Hematopoietic multipotent progenitor cell treated with erythropoietin and hydrocortisone succinate and interleukin-3 and kit ligand, for 4 days (in vitro differentiated cells): Measurements from ENCODE around the gene ZNHIT2.

Source experiments
- DNase-seq: peaks from one replicate; pipeline ENCODE4 v3.0.0-alpha.2; 2015

The ZNHIT2 gene

DNA sequence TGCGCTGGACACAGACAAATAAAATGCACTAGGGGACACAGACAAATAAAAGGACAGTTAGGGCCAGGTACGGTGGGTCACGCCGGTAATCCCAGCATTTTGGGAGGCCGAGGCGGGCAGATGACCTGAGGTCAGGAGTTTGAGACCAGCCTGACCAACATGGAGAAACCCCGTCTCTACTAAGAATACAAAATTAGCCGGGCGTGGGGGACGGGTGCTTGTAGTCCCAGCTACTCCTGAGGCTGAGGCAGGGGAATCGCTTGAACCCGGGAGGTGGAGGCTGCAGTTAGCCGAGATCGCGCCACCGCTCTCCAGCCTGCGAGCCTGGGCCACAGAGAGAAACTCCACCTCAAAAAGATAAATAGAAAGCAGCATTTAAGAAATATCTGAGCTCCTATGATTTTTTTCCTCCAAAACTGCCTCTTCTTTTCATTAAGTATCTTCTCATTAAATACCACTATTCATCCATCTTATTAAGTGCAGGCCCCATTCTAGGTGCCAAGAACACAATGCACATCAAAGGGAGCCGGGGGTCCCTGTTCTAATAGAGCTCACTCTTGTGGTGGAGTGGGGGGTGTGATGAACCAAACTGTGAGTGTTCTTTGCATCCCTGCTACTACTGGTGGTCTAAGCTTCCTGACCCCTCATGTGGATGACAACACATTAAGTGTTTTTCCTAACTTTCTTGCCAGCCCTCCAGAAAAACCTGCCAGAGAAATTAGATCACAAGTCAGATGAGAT is 766 bp upstream of the ZNHIT2 start:
- DNase-seq = no peak

DNA sequence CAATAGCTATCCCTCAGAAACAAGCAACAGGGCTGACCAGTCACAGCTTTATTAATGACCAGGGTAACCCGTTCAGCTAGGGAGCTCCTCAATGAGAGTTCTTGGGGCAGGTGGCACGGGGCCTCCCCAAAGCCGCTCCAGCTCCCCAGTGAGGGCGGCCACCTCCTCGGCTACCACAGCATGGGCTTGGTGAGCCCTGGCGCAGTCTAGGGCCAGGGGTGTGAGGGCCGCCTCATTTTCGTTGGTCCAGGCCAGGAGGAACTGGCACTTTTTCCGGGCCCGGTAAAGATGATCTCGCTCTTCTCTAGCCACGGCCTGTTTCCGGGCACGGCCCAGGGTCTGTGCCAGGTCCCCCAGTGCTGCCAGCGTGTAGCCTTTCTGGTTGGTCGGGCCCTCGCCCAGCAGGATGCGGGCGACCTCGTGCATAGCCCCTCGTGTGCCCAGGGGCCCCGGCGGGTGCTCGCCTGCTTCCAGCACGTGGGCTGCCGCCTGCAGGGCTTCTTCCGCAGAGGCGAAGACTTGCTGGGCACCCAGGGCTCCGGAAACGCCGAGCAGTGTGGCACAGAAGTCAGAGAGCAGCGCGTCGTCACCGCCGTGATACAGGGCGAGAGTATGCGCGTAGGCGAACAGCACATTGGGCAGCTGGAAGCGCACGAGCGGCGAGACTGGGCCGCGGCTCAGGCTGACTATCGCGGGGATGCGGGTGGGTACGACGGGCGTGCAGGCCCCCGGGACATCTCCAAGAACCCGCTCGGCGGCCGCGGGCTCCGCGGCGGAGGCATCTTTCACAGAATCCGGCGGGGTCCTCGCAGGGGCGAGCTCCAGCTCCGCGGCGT is 913 bp downstream of the ZNHIT2 start:
- DNase-seq = peak; percentile 74

DNA sequence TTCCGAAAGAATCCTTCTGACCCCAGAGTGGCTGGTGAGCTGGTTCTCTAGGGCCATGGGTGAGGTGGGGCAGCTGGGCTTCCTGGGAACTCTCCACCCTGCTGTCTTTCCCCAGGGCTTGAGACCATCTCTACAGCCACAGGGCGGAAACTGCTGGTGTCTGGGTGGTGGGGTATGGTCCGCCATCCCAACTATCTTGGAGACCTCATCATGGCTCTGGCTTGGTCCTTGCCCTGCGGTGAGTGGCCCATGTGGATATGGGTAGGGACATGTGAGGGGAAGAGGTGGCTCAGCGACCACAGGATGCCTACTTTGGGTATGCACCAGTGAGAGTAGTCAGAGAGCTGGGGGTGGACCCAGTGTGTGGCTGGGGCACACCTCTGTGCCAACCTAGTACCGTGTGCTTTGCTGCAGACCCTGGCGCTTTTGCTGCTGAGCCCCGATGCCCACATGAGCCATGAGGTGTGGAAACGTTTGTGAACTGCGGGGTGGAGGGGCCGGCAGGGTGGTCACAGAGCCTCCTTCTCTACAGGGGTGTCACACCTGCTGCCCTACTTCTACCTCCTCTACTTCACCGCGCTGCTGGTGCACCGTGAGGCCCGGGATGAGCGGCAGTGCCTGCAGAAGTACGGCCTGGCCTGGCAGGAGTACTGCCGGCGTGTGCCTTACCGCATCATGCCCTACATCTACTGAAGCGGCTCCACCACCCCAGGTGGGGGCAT is 2.0 kb downstream of the ZNHIT2 start:
- no peak for DNase-seq

DNA sequence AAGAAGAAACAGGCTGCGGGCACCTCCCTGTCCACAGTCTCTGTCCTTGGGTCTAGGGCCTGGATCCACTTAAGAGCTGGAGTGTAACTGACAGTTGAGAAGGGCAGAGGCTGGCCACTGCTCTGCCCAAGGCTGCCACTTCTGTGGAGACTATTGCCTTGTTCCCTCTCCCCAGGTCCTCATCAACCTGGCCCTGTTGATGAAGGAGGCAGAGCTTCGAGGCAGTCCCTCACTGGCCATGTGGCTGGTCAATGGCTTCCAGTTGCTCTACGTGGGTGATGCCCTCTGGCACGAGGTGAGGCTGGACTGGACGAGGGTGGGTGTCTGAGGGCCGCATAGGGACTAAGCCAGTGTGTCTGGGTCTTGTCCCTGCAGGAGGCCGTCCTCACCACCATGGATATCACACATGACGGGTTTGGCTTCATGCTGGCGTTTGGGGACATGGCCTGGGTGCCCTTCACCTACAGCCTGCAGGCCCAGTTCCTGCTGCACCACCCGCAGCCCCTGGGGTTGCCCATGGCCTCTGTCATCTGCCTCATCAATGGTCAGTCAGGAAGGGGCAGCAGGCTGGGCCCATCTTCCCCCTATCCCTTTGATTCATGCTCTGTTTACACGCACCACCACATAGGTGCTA is 2.8 kb downstream of the ZNHIT2 start:
- DNase-seq = no peak

DNA sequence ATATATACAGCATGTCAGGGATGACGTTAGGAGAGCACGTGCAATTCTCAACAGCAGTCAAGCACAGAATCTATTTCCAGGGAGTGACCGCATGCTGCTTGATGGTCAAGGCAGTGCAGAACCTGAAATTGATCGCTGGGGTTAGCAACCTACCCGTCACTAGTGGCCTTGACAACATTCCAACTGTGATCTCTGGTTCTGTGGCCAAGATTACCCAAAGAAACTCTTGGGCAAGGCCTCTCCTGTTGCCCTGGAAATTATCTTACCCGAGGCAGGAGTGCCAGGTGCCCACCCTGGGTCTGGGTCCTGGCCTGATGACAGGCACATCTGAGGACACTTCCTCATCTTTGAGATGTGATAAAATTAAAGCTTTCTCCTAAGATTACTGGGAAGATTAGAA is 3.7 kb downstream of the ZNHIT2 start:
- peak; percentile 56 for DNase-seq

DNA sequence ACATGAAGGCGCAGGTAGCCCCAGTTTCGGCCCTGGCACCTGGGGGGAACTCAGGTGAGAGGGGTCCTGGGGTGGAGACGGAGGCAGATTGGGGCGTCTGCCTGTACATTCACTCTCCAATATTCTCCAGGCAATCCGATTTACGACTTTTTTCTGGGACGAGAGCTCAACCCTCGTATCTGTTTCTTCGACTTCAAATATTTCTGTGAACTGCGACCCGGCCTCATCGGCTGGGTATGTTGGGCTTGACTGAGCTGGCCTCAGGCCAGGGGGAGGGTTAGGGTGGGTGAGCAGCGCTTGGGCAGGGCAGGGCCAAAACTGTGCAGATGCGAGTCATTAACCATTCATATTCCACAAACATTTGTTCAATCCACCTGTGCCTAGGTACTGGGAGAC is 4.1 kb downstream of the ZNHIT2 start:
- peak; percentile 60 for DNase-seq

DNA sequence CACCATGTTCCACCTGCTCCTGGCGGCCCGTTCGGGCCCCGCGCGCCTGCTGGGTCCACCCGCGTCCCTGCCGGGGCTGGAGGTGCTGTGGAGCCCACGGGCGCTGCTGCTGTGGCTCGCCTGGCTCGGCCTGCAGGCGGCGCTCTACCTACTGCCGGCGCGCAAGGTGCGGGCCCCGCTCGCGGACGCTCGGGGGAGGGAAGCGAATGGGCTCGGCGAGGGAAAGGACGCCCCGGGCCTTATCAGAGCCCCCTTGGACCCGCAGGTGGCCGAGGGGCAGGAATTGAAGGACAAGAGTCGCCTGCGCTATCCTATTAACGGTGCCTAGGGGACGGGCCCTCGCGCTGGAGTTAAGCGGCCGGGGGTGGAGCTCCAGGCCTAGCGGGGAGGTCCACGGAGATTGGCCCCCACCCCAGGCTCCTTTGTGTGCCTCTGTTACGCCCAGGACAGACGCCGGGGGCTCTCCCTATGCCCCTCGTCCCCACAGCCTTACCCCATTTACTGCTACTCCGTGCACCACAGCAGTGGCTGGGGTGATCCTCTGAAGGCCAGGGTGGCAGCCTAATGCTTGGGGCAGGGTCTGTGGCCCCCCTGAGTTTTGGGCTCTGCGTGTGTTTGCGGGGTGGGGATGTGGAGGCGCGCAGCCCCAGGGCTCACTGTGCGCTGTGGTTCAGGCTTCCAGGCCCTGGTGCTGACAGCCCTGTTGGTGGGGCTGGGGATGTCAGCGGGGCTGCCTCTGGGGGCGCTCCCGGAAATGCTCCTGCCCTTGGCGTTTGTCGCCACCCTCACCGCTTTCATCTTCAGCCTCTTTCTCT is 4.7 kb downstream of the ZNHIT2 start:
- DNase-seq = peak; percentile 83

DNA sequence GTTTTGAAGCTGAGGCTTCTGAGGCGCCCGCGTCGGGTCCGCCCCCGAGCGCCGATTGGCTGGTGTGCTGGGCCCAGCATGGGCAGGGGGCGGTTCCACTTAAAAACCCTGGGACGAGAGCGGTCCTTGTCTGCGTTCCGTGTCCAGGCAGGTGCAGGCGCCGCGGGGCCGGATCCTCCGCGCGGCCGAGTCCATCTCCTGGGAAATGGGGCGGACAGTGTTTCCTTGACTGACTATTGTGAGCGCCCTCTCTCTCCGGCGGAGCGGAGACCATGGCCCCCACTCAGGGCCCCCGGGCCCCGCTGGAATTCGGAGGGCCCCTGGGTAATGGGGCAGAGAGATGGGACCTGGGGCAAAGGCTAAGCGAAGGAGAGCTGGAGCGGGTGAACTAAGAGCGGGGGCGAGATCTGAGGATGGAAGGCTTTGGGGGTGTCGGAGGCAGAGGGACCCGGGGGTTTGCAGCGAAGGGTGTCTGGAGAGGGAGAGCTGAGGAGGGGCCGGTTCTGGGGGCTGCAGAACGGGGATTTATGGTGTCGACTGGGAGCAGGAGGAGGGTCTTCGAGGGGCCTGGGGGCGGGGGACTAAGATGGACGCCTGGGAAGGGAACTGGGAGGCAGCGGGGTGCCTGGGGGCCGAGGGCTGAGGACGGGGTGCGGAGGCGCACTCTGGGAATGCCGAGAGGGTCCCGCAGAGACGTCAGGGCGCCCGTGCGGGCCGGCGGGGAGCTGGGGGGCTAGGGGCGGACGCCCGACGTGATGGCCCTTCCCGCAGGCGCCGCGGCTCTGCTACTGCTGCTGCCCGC is 5.6 kb downstream of the ZNHIT2 start, which contains the start of gene TM7SF2:
TM7SF2 (plus strand) TSS at position 129 of the 802 bp plus-strand sequence; CDS start at position 273, 144 bp downstream.
- peak; percentile 99 for DNase-seq

DNA sequence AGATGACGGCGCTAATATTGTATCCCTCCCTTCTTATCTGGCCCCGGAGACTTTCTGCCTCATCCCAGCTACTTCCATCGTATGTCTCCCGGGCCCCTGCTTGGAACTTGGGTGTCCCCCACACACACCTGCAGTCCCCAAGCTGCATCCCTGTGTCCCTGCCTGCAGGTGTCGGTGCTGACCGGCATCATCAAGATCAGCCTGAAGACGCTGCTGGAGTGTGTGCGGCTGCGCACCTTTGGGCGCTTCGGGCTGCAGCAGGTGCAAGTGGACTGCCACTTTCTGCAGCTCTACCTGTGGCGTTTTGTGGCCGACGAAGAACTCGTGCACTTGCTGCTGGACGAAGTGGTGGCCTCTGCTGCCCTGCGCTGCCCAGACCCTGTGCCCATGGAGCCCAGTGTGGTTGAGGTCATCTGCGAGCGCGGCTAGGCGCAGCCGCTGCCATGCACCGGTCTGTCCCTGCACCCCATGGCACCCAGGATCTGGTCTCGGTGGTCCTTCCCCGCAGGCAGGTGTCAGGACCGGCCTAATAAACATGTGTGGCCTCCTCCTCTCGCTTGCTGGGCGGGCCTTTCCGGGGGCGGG is 6.2 kb downstream of the ZNHIT2 start:
- DNase-seq = no peak

DNA sequence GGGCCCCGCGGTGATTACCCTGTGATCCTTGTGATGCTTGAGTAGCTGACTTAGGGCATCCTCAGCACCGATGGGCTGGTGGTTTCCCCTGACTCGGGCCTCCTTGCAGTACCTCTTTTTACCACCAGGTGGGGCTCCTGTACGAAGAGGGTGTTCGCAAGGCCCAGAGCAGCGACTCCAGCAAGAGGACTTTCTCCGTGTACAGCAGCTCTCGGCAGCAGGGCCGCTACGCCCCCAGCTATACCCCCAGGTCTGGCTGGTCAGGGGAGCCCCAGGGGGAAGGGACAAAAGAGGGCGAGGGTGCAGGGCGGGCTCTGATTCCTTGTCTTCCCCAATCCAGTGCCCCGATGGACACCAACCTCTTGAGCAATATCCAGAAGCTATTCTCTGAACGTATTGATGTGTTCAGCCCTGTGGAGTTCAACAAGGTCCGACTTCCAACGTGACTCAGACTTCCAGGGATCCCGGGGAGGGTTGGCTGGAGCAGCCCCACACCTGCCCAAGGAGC is 7.1 kb downstream of the ZNHIT2 start:
- DNase-seq = peak; percentile 94

DNA sequence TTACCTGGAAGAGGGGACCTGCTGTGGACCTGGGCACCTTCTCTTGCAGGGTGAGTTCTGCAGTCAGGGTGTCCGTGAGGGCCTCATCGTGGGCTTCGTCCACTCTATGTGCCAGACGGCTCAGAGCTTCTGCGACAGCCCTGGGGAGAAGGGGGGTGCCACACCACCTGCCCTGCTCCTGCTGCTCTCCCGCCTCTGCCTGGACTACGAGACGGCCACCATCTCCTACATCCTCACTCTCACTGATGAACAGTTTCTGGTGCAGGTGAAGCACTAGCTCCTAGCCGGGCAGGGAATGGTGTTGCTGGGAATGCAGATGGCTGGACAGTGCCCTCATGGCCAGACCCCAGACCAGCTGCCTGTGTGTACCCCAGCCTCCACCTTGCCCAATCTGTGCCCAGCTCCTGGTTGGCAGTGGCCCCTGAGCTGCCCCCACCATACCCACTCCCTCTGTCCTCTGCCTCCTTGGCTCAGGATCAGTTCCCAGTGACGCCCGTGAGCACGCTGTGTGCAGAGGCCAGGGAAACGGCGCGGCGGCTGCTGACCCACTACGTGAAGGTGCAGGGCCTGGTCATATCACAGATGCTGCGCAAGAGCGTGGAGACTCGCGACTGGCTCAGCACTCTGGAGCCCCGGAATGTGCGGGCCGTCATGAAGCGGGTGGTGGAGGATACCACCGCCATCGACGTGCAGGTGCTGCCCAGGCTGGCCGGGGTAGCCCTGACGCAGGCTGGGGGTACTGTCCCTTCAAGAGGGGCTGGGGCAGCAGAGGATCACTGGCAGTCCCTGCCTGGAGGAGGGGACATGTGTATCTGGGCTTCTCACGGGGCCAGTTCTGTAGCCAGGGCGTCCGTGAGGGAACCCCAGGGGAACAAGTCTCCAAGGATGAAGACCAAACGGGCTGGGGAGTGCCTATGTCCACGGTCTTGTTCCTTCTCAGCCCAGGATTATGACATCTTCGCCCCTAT is 8.0 kb downstream of the ZNHIT2 start:
- no peak for DNase-seq

DNA sequence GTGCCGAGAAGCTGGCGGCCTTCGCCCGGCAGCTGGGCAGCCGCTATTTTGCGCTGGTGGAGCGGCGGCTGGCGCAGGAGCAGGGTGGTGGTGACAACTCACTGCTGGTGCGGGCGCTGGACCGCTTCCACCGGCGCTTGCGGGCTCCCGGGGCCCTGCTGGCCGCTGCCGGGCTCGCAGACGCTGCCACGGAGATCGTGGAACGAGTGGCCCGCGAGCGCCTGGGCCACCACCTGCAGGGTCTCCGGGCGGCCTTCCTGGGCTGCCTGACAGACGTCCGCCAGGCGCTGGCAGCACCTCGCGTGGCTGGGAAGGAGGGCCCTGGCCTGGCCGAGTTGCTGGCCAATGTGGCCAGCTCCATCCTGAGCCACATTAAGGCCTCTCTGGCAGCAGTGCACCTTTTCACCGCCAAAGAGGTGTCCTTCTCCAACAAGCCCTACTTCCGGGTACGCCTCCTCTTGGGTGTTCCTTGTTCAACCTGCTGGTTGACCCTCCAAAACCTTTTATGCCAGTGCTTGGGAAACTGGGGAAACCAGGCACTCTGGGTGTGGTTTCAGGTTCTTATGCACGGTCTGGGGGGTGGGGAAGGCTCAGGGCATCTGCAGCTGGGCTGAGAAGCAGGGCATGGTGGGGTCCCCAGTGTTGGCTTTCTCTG is 8.9 kb downstream of the ZNHIT2 start:
- DNase-seq = no peak

DNA sequence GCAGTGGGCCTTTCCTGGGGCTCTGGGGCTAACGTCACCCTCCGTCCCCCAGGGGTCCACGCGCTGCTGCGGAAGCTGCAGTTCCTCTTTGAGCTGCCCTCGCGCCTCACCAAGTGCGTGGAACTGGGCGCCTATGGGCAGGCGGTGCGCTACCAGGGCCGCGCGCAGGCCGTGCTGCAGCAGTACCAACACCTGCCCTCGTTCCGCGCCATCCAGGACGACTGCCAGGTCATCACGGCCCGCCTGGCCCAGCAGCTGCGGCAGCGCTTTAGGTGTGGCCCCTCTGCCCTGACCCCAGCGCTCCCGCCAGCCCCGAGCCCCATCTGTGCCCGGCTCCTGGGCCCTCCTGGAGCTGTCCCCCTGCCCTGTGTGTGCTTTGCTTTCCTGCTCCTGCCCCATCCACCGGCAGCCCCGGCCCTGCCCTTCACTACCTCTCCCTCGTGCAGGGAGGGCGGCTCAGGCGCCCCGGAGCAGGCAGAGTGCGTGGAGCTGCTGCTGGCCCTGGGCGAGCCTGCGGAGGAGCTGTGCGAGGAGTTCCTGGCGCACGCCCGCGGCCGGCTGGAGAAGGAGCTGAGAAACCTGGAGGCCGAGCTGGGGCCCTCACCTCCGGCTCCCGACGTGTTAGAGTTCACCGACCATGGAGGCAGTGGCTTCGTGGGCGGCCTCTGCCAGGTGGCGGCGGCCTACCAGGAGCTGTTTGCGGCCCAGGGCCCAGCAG is 9.6 kb downstream of the ZNHIT2 start:
- no peak for DNase-seq

DNA sequence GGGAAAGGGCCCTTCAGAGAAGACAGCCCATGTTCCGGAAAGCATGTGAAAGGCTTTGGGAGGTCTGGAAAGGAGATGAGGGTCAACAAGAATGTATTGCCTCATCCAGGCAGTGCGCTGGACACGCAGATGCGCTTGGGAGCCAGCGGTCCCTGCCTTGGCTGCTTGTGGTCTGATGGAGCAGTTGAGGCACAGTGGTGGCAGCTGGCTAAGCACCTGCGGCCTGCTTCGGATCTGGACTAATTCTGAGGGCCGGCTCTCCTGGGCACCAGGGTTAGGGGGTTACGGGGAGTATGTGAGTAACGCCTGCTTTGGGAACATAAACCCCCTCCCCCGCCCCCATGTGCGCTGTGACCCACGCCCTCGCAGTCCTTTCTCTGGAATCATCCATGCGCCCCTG is 10.4 kb downstream of the ZNHIT2 start:
- no peak for DNase-seq

DNA sequence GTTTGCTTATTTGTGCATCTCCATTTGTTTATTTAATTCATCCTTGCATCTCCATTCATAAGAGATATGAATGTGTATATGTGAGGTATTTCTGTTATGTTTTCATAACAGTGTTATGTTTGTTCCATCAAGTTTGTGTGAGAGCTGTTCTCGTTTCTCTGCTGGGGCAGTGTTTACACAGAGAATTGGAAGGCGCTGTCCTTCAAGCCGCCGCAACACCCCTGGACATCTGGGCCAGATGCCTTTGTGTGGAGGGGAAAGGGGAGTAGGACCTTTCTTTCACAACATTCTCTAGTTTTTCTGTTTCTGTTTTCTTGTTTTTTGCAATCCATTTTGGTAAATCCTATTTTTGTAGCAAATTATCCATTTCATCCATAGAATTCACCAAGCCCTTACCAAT is 12.9 kb downstream of the ZNHIT2 start:
- no peak for DNase-seq

DNA sequence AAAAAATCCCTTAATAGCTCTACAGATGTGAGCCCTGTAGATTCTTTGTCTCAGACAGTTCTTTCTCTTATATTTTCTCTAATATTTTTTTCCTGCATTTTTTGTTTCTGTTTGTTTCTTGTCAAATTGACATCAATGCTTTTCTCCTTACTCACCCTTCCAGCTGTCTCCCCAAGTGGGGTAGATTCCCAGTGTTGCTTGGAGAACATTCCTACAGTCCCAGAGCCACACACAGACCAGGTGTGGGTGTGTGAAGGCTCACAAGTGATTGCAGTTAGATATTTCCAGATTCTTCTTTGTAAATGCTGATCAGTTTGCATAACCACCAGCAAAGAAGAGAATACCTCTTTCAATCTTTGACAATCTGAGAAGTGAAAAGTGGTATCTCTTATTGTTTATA is 14.0 kb downstream of the ZNHIT2 start:
- no peak for DNase-seq

DNA sequence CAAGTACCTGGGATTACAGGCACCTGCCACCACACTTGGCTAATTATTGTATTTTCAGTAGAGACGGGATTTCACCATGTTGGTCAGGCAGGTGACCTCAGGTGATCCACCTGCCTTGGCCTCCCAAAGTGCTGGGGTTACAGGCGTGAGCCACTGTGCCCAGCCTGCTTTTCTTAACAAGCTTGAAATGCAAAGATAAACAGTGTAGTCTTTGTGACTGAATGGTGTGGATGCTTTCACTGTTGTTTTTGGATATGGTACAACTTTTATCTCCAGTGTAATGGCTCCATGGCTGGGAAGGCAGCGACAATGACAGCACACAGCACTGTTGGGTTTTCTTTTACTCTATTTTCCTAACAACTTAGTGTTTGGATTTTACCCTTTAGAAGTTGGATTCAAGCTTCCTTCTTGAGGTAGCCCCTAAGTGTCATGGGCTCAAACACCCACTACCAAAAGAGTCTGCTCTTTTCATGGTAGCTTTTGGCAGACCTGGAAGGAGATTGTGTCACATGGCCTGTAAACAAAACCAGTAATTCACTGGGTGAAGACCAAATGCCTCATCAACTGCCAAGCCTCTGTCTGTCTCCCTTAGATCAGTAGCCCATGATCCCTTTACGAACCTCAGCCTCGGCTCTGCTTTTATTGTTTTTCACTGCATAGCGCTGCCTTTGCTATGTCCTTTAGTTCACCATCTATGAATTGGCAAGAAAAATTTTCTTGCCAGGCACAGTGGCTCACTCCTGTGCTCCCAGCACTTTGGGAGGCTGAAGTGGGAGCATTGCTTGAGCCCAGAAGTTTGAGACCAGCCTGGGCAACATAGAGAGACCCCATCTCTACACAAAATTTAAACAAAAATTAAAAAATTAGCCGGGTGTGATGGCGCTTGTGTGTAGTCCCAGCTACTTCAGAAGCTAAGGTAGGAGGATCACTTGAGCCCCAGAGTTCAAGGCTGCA is 15.1 kb downstream of the ZNHIT2 start:
- no peak for DNase-seq
